GM21717 (cell line): ENCODE measurements around the gene ERRFI1.

Experiments used
- ATAC-seq: cut with Tn5 transposase; IDR thresholded peaks from one replicate; pipeline ENCODE4 v1.9.1; 2021; ENCODE audit warnings: mild to moderate bottlenecking, moderate library complexity; ENCODE audit not compliant: unreplicated experiment

ERRFI1 gene

DNA sequence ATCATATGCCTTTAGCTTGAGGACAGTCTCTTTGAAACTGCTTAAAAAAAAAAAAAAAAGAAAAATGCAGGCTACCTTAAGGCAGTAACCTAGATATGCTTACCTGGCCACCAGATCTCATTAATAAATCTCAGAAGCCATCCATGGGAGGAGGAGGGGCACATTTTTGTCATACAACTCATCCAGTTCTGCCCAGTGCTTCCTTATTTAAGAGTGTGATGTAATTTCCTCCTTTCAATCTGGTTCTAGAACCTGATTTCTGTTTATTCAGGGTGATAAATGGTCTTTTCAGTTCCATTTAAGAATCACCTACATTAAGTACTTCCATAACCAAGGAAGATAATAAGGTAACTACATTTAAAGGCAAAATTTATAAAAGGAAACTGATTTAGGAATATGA is 6.1 kb downstream of the ERRFI1 start:
- ATAC-seq = no peak

GRCh38 chr1:8019229-8019620 is 6.9 kb downstream of the ERRFI1 start:
- no peak for ATAC-seq

- ATAC-seq = no peak
Measured at GRCh38 chr1:8018492-8019228, 7.4 kb downstream of the ERRFI1 start.

GRCh38 chr1:8017495-8018197 is 8.5 kb downstream of the ERRFI1 start:
- ATAC-seq = no peak

DNA sequence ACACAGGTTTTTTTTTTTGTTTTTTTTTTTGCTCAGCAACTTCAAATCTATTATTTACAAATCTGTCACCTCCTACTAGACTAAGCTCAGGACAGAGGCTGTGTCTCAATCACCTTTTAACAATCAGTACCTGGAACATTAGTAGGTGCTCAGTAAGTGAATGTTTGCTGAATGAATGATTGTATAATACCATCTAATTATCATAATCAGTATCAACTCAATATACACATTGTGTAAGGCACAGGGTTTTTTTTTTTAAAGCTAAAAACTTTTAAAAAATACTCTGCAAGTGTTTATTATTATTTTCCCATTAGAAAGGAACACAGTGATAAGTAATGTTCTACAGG is 9.2 kb downstream of the ERRFI1 start:
- no peak for ATAC-seq

DNA sequence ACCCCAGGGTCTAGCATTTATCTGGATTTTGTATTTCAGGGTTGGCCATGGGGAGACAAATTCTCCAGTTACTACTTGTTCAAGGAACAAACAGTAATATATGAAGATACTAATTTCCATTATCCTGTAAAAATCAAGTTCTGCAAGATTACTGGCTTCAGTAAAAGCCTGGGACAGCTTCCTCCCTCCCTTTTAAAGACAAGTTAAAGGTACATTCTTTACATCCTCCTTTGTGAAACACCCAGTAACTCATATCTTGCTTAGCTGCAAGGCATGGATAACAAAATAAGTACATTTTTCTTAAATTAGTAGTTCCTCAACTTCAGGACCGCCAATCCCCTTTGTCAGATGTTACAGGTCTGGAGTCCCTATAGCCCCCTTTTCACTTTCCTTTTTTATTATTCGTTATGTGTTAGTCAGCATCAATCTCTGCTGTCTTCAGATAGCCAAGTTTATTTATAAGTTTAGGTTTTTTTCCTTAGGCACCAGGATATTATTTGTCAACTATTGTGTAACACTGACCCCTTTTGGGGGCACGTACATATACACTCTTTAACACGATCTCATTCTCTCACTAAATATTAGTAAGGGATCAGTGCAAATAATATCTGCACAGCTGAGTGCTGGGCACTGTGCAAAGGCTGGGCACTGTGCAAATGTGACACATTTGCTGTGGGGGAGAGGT is 9.8 kb downstream of the ERRFI1 start:
- ATAC-seq = no peak

DNA sequence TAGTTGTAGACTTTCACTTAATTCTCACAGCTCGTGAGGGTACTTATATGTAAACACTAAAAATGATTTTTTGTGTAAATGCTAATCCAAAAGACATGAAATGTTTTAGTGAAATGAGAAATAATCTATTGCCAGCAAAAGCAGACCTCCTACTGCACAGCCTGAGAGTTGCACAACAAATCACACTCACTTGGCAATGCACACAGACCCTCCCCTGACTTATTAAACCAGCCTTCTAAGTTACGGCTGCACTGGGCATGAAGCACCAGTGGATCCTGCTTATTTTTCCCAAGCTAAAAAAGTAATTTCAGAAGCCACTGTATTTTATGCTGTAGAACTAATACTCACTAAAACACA is 10.3 kb downstream of the ERRFI1 start:
- ATAC-seq = no peak

- ATAC-seq = no peak
Measured at GRCh38 chr1:8015036-8015808, 10.9 kb downstream of the ERRFI1 start.

DNA sequence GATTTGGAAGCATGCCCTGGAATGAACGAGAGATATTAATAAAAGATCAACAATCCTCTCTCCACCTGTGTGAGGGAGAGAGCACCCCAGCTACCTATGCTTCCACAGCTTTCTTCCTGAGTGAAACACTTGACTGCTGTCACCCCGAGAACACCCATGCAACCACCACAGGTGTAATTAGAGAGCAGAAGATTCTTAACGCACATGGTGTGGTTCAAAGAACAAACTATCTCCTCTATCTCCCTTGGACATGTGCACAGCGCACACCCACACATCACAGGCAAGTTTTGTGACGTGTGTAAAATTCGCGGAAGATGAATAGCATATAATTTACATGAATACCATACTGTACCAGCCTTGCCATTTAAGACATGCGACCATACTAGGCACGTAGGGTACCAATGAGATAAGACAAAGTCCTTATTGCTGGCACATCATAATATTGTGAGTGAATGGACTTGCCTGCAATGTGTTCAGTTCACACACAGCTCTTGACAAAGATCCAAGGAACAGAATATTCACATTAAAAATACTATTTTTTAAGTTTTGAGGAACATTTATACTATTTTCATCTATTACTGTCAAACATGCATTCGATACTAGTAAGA is 11.6 kb downstream of the ERRFI1 start:
- no peak for ATAC-seq

GRCh38 chr1:8013800-8014199 is 12.3 kb downstream of the ERRFI1 start:
- ATAC-seq = no peak

GRCh38 chr1:8013399-8013798 is 12.7 kb downstream of the ERRFI1 start:
- no peak for ATAC-seq

DNA sequence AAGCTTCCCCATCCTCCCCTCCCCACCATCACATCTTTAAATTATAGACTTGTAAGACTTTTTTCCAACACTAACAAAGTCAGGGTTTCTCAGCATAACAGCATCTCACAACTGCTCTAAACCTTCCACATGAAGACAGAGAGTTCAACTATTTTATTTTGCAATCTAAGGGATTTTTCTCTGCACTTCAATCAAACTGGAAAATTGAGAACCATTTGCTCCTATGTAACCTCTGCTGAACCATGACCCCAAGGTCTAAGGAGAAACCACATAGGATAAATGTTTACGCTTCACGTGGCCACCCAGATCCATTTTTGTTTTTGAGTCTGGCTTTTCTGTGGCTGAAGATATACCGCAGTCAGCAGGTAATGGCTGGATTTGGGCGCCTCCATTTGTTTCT is 13.2 kb downstream of the ERRFI1 start:
- ATAC-seq = no peak

GRCh38 chr1:8011923-8012858 is 13.9 kb downstream of the ERRFI1 start:
- no peak for ATAC-seq

DNA sequence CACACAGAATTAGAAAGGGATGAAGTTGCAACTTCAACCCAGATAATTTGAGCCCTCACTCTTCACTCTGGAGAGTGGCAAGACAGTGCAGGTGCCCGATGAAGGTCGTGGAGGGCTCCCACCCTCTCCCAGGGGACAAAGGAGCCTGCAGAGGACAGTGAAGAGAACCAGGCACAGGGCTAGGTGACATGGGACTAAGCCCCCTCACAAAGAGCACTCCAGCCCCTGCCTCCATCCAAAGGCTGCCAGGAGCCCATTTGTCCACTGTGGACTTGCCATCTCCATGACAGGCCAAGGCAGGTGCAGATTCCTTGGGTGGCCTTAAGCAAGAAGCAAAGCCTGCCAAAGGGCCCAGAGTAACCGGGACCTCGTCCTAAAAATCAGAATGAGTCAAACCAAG is 15.1 kb downstream of the ERRFI1 start:
- ATAC-seq = no peak

- ATAC-seq = no peak
Measured at GRCh38 chr1:8010080-8010664, 15.9 kb downstream of the ERRFI1 start.

DNA sequence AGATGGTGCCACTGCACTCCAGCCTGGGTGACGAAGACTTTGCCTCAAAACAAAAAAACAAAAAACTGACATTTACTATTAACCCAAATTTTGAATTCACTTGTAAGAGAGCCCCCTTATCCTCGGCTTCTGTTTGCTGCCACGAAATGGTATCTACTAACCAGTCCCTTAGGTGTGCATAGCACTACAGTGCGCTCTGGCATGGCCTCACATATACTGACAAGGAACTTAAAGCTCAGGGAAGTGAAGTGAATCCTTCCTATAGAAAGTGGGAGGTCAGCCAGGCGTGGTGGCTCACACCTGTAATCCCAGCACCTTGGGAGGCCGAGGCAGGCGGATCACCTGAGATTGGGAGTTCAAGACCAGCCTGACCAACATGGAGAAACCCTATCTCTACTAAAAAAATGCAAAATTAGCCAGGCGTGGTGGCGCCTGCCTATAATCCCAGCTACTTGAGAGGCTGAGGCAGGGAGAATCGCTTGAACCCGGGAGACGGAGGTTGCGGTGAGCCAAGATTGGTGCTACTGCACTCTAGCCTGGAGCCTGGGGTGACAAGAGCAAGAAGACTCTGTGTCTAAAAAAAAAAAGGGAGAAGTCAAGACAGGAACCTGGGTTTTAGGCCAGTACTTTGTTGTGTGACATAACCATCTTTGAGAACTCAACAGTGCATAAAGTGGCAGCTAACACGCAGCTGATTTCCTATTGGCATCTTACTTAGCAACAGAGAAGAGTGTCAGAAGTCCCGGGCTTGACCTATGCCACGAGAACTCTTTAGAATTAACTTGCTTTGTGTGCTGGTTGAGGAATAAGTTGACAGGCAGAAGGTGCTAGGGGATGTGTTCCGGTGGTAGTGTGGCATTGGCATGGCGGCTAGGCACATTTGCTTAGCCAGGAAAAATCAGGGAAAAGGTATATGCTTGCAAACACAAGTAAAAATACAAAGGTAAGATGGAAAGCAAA is 16.8 kb downstream of the ERRFI1 start:
- ATAC-seq = no peak

DNA sequence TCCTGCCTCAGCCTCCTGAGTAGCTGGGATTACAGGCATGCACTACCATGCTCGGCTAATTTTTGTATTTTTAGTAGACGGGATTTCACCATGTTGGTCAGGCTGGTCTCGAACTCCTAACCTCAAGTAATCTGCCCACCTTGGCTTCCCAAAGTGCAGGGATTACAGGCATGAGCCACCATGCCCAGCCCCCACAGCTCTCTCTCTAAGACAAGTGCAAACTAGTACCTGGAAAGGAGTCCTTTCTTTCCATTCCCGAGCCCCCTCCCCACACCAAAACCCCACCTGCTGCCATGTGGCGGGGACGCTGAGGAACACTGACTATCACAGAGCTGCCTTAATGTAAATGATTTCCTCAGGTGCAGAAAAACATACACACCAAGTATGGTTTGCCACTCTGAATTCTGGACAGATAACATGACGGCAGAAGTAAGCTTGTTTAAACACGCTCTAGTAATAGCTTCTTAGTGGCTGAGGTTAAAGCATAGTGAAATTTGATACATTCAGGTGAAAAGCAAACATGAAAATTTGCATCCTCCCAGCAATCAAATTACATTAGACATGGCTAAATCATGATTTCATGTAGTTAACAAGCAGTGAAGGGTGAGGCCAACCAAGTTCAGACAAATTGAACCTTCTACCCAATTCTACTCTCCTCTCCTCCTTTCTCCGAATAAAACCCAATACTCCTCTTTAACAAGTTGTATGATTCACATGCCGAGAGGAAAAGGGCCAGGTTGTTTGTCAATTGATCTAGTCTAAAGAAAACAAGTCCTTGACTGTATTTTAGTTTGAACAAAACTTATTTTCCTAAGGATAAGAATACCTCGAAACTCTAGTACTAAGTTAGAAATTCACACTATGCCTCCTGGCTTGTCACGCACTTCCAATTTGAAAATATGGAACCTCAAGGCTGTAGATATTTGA is 19.8 kb downstream of the ERRFI1 start:
- ATAC-seq = no peak
